IPS-18a (cell line): Measurements from ENCODE around the gene JPH2.

ENCODE experiments used
- H3K27ac ChIP-seq: one replicate; pipeline ENCODE4 v1.5.1; 2013; ENCODE audit warnings: low read length
- H3K27me3 ChIP-seq: one replicate; pipeline ENCODE4 v1.6.1; 2013; ENCODE audit warnings: mild to moderate bottlenecking, low read length; ENCODE audit not compliant: control insufficient read depth, insufficient read depth
- H3K36me3 ChIP-seq: one replicate; pipeline ENCODE4 v1.6.1; 2013; ENCODE audit warnings: low read depth, low read length; ENCODE audit not compliant: control insufficient read depth
- H3K4me1 ChIP-seq: one replicate; pipeline ENCODE4 v1.6.1; 2013; ENCODE audit warnings: low read depth, low read length; ENCODE audit not compliant: control insufficient read depth
- H3K4me3 ChIP-seq: one replicate; pipeline ENCODE4 v1.5.1; 2013; ENCODE audit warnings: low read length
- H3K9ac ChIP-seq: one replicate; pipeline ENCODE4 v1.6.1; 2013; ENCODE audit warnings: mild to moderate bottlenecking, low read length, moderate library complexity
- H3K9me3 ChIP-seq: one replicate; pipeline ENCODE4 v1.6.1; 2013; ENCODE audit warnings: low read depth, low read length; ENCODE audit not compliant: control insufficient read depth

Gene JPH2

DNA sequence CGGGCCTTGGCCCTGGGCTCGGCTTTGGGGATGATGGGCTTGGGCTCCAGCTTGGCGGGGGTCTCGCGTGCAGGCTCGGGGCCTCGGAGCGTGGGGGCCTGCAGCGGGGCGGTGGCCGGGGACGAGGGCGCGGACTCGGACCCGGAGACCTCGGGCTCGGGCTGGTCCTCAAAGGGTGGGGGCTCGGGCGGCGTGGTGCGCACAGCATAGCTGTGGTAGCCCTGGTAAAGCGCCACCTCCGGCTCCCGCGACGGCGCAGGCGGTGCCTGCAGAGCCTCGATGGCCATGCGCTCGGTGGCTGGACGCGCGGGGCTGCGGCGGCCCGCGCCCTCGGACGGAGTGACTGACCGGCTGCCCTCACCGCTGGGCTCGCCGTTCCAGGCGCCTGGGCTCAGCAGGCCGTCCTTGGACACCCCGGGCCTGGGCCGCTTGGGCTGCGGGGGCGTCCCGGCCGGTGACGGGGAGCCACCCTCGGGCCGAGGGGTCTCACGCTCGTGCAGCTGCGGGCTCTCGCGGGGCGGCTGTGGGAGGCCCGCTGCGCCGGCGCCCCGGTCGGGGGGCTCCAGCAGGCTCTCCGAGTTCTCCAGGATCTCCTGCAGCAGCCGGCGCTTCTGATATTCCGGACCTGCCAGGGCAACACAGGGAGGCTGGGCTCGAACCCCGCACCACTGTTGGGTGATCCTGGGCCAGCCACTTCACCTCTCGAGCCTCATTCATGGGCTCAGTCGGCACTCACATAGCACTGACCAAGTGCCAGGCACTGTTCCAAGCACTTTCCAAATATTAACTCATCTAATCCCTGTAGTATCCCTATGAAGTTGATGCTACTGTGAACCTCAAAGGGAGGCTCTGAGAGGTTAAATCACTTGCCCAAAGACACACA, 71.0 kb downstream of the JPH2 start:
- H3K27me3 ChIP-seq: no peaks in the 10 kb centered on the region
- no peaks in the 10 kb centered on the region for H3K36me3 ChIP-seq
- H3K4me3 ChIP-seq: no peak overlapping the region
- H3K9ac ChIP-seq: no peak overlapping the region
- H3K27ac ChIP-seq: no peak overlapping the region
- no peaks in the 10 kb centered on the region for H3K9me3 ChIP-seq
- H3K4me1 ChIP-seq: no peaks in the 10 kb centered on the region

DNA sequence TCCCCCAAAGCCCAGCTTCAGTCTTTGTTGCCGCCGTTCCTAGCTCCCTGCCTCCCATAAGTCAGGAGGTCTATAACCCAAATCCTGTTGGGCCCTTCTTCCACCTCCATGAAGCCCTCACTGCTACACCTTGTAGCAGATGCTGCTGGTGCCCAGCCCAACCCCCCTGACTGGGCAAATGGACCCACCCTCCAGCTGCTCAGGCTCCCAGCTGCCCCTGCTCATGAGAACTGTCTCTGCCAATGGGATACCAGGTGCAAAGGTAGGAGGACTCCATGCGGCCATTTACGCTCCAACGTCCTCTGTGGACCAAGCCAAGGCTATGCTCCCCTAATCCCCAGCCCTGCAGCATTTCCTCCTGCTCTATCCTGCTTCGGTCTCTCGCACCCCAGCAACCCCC, 71.8 kb downstream of the JPH2 start:
- H3K9ac ChIP-seq: no peak overlapping the region

DNA sequence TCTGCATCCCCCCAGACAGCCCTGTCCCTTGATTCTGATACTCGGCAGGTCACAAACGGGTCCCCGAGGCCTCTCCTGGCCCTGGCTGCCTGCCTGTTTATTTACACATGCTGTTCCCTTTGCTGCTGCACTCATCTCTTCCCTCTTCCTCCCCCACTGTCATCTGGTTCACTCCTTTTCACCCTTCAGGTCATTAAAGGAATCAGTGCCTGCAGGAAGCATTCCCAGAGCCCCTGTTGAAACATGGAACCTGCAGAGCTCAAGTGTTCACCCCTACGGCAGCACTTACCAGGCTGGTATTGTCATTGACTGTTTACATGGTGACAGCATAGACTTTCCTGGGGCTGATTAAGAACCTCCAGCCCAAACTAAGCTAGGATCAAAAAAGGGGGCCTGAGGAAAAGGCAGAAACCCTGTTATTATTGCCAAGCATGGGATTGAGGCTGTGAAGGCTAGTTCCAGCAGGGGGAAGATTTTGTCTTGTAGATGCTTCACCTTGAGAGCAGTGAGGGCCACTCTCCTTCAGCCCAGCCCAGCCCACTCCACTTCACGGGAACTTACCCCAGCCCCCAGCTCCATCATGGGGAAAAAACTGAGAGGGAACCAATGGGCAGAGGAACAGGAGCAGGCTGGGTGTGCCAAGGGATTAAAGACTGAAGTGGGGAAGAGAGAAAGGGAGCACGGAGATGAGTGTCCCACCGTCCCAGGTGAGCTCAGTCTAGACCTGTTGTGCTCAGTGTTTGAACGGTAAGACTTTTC, 73.2 kb downstream of the JPH2 start:
- no peaks in the 10 kb centered on the region for H3K27me3 ChIP-seq

More for the DNA sequence above, 71.8 kb downstream of the JPH2 start:
- Histone ChIP-seq H3K4me1 (no peaks in the 10 kb centered on the region), H3K27me3 (no peaks in the 10 kb centered on the region), H3K27ac (no peak overlapping the region), H3K4me3 (no peak overlapping the region), H3K36me3 (no peaks in the 10 kb centered on the region), H3K9me3 (no peaks in the 10 kb centered on the region)

DNA sequence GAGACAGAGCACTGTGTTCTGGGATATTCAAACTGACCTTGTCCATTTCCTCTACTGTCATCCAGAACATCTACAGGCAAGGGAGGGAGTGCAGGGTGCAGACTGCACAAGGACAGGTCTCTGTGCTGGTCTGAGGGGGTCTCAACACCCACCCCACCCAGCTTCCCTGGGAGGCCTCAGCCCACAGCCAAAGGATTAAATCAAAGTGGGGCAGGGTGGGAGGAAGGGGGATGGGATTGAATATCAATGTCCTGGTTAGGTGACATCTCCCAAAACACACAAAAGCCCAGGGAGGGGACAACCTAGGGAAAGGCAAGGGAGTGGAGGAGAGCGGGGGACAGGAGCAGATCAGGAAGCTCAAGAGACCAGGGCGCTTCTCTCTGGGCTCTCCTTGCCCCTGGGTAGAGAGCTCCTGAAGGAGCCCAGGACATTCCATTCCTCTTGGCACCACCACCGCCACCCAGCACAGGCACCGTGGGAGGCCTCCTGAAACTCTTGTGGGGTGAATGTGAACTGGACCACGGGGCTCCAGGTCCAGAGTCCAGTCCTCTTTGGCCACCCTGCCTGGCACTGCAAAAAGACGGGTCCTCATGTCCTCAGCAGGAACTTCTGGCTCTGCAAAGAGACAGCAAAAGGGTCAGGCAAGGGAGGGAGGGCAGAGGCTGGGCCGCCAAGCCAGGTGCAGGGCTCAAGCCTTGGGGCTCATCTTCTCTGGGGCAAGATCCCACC, 73.9 kb downstream of the JPH2 start:
- Histone ChIP-seq H3K9me3 (peaks cover 3% of the 10 kb centered on the region), H3K4me1 (no peaks in the 10 kb centered on the region), H3K36me3 (no peaks in the 10 kb centered on the region), H3K27ac (no peak overlapping the region), H3K27me3 (no peaks in the 10 kb centered on the region), H3K4me3 (no peak overlapping the region), H3K9ac (no peak overlapping the region)

More for the DNA sequence above, 73.2 kb downstream of the JPH2 start:
- H3K9ac ChIP-seq: no peak overlapping the region
- H3K4me1 ChIP-seq: no peaks in the 10 kb centered on the region
- H3K9me3 ChIP-seq: no peaks in the 10 kb centered on the region
- H3K27ac ChIP-seq: no peak overlapping the region
- no peaks in the 10 kb centered on the region for H3K36me3 ChIP-seq
- no peak overlapping the region for H3K4me3 ChIP-seq

DNA sequence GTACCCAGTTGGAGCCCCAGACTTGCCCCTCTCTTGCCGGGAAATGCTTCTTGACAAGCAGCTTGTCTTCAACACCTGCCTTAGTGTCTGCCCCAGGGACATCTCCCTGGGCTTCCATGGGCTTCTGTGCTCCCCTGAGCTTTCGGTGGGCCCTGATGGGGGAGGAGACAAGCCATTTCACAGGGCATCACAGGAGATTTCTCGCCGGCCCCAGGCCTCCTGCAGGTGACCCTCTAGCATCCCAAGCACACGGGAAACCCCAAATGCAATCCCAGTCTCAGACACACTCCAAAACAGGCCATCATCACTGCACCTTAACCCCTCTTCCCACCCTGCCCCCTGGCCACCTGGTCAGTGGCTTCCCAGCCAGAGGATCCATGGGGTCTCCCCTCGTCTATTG, 74.5 kb downstream of the JPH2 start:
- Histone ChIP-seq H3K36me3 (no peaks in the 10 kb centered on the region), H3K9me3 (peaks cover 6% of the 10 kb centered on the region), H3K27ac (no peak overlapping the region), H3K4me3 (no peak overlapping the region), H3K4me1 (no peaks in the 10 kb centered on the region), H3K9ac (no peak overlapping the region), H3K27me3 (no peaks in the 10 kb centered on the region)

DNA sequence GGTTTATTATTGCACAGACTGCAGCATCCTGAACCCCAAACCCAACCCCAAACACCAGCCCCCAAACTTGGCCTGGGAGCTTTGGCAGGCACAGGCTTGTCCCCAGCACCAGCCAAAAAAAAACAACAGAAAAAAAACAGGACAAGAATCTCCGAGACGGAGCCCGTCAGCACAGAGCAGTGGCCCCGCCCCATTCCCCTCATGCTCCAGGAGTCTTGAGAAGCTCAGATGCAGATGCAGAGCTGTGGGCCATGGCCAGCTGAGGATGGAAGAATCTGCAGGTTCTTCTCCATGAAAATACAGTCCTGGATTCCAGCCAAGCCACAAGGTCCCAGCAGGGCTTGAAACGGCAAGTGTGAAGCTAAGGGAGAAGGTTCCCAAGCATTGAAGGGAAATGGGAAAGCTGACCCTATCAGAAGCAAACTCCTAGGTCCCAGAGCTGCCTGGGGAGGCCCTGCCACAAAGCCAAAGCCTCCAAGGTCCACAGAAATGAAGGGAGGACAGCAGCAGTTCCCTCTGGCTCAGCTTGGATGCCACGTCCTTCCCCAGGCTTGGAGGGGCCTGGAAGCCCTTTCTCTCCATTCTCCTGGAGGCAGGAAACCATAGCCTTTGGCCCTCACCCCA, 75.2 kb downstream of the JPH2 start:
- no peaks in the 10 kb centered on the region for H3K4me1 ChIP-seq
- H3K9ac ChIP-seq: no peak overlapping the region
- no peak overlapping the region for H3K27ac ChIP-seq
- H3K4me3 ChIP-seq: no peak overlapping the region
- H3K36me3 ChIP-seq: no peaks in the 10 kb centered on the region
- peaks cover 6% of the 10 kb centered on the region for H3K9me3 ChIP-seq
- H3K27me3 ChIP-seq: no peaks in the 10 kb centered on the region

DNA sequence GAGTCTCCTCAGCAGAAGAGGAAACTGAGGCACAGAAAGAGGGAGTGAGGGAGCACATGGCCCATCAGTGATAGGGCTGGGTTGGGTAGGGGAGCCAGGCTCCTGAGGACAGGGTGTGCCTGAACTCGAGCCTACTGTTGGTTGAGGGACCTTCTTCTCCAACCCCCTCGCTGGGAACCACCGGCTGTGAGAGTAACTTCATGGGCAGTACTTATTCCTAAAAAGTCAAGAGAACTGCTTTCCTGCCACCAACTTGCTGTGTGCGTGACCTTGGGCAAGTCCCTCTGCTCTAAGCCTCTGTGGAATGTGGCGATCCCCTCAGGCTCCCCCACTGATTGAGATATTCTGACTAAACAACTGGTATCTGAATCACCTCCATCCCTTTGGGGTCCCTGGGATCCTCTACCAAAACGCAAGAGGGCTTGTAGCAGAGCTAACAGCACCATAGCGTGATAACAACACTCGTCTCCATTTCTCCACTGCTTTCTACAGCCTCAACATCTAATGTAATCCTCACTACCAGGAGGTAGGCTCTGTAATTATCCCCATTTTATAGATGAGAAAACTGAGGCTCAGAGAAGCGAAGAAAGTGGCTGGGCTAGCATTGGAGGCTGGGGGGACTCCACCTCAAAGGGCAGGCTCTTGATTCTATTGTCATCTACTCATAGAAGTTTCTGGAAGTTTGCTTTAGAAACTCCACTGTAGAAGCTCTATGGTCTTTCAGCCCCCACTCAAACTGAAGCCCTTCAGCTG, 76.0 kb downstream of the JPH2 start:
- no peaks in the 10 kb centered on the region for H3K36me3 ChIP-seq
- H3K27ac ChIP-seq: no peak overlapping the region
- no peaks in the 10 kb centered on the region for H3K4me1 ChIP-seq
- peaks cover 6% of the 10 kb centered on the region for H3K9me3 ChIP-seq
- no peaks in the 10 kb centered on the region for H3K27me3 ChIP-seq
- no peak overlapping the region for H3K9ac ChIP-seq
- no peak overlapping the region for H3K4me3 ChIP-seq

DNA sequence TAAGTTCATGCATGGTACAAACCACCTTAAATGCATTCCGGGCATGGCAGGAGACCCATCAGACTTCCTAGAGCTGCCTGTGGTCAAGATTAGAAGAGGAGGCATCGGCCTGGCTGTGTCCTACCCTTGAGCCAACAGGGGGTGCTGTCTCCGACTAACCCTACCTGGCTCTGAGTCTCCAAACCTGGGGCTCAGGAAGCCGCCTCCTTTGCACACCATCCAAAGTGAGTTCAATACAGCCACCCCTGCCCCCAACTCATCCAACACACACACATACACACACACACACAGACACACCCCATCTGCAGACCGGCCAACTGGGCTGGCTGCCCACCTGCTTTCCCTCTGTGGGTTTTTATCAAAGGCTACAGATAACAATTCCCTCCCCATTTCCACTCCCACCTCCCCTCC, 77.0 kb downstream of the JPH2 start:
- Histone ChIP-seq H3K9me3 (peaks cover 6% of the 10 kb centered on the region), H3K4me3 (no peak overlapping the region), H3K27ac (no peak overlapping the region), H3K9ac (no peak overlapping the region), H3K4me1 (no peaks in the 10 kb centered on the region), H3K27me3 (no peaks in the 10 kb centered on the region), H3K36me3 (no peaks in the 10 kb centered on the region)

DNA sequence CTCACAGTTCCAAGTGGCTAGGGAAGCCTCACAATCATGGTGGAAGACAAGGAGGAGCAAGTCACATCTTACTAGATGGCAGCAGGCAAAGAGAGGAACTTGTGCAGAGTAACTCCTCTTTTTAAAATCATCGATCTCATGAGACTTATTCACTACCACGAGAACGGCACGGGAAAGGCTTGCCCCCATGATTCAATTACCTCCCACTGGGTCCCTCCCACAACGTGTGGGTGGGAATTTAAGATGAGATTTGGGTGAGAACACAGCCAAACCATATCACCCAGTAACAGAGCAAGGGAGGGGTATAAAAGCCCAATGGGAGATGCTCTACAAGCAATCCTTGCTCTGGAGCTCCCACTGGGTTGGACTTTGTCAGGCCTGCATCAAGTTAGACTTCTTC, 80.4 kb downstream of the JPH2 start:
- Histone ChIP-seq H3K9ac (no peak overlapping the region), H3K27me3 (no peaks in the 10 kb centered on the region), H3K9me3 (peaks cover 6% of the 10 kb centered on the region), H3K4me1 (no peaks in the 10 kb centered on the region), H3K36me3 (no peaks in the 10 kb centered on the region), H3K27ac (no peak overlapping the region), H3K4me3 (no peak overlapping the region)

DNA sequence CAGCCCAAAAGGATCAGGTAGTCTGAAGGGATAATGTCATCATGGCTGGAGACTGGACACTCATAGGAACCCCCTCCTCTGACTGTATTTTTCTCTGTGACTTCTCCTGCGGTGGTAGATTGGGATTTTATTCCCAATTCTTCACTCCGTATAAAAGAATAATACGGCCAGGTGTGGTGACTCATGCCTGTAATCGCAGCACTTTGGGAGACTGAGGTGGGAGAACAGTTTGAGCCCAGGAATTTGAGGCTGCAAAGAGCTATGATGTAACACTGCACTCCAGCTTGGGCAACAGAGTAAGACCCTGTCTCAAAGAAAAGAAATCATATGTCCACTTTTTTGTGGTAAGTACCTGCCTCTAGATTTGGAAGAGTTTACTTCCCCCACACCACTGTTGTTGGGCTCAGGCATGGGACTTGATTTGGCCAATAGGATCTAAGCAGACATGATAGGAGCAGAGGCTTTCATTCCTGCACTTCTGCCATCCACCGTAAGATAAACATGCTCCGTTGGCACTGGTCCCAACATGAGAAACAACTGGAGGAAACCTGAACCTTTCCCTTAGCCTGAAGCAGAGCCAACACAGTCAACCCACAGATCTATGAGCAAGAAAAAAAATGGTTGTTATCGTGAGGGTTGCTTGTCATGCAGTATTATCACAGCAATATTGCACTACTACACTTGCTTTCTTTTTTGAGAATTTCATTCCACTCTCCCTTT, 82.0 kb downstream of the JPH2 start:
- Histone ChIP-seq H3K4me3 (no peak overlapping the region), H3K27me3 (no peaks in the 10 kb centered on the region), H3K9ac (no peak overlapping the region), H3K36me3 (no peaks in the 10 kb centered on the region), H3K4me1 (no peaks in the 10 kb centered on the region), H3K27ac (no peak overlapping the region), H3K9me3 (peaks cover 6% of the 10 kb centered on the region)
